ENCODE measurements around the gene TAF6. TPM values are rescaled to one million over a fixed set of nuclear protein-coding genes. Genes with fewer than 3 reads are reported as not detected.

Gene TAF6
- total and polyA plus RNA-seq, 9 of the 15 experiments (the other 6 are each of a cell fraction or from before 2014, with no cell fraction given): 0.78 to 78.7 (median 21.3) TPM

- TF ChIP-seq HOMEZ (CRISPR knock-in tag; IDR thresholded peaks at IDR 0.05) (no peak), GATAD2A (IDR thresholded peaks at IDR 0.05) (peak; percentile 100), ZNF740 (CRISPR knock-in tag; IDR thresholded peaks at IDR 0.05) (no peak), ZNF740 (tag; IDR thresholded peaks at IDR 0.05) (no peak), PRDM10 (IDR thresholded peaks at IDR 0.05; ENCODE audit: partially characterized antibody) (peak; percentile 75), ARID1B (IDR thresholded peaks at IDR 0.05) (peak; percentile 94), CBFA2T2 (conservative IDR thresholded peaks at IDR 0.05) (0 out of 2 replicates have a peak, but pooled peaks have one; percentile 45), RBBP5 (IDR thresholded peaks at IDR 0.05; ENCODE audit: borderline replicate concordance, insufficient read depth, low read length, poor library complexity, severe bottlenecking) (peak; percentile 28), E2F8 (IDR thresholded peaks at IDR 0.05; ENCODE audit: low read depth, partially characterized antibody) (peak; percentile 84), FOXK2 (conservative IDR thresholded peaks at IDR 0.05 in 1 of 2, IDR thresholded peaks at IDR 0.05 in 1 of 2; ENCODE audit: low read depth in 2 of 2) (peak; percentile 88 to 89), RFX7 (CRISPR knock-in tag; IDR thresholded peaks at IDR 0.05) (no peak), ZNF224 (CRISPR knock-in tag; IDR thresholded peaks at IDR 0.05) (0 out of 2 replicates have a peak, but pooled peaks have one; percentile 57), BRD4 (IDR thresholded peaks at IDR 0.05) (no peak), MAZ (CRISPR knock-in tag; conservative IDR thresholded peaks at IDR 0.05 in 1 of 2, IDR thresholded peaks at IDR 0.05 in 1 of 2) (peak; percentile 67 to 90; a peak in 3 of 4 replicates), MBD1 (CRISPR knock-in tag; IDR thresholded peaks at IDR 0.05) (no peak), SMARCE1 (IDR thresholded peaks at IDR 0.05) (peak; percentile 97)
Measured at GRCh38 chr7:100167912-100168323, 48.8 kb upstream of the TAF6 start (continued).

Measured in K562 (cell line).